Smooth muscle cell of the coronary artery (primary cell): ENCODE results near the gene NPIPA5. TPM values are rescaled to one million over a fixed set of nuclear protein-coding genes. Genes with fewer than 3 reads are reported as not detected.

Experiments
- total RNA-seq: library from RNA; depleted of rRNA; stranded (reverse); fragments of >200 nt; gene quantifications from 2 replicates; pipeline ENCODE4 v1.2.3, GENCODE V29; 2014; ENCODE audit warnings: low replicate concordance

NPIPA5 gene
- total RNA-seq, result 1.5 TPM in 1 of 2 replicates, not detected in the other

DNA sequence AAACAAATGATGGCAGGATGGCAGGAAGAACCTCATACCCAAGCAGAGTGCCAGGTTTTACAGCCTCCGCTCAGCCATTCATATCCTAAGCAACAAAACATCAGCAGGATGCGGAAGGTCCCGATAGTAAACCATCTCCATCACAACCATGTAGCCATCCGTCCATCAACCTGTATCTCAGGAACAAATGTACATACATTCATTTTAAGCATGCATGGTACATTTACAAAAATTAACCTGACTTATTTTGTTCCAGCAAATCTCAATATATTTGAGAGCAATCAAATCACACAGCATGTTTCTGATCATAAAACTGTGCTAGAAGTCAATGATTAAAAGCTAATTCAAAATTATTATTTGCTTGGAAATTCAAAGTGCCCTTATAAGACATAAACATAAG, at the start of gene NPIPA5:
TSS of gene NPIPA5 (minus strand) at position 101 of the 400 bp plus-strand sequence. CDS start at position 101, 0 bp downstream.

DNA sequence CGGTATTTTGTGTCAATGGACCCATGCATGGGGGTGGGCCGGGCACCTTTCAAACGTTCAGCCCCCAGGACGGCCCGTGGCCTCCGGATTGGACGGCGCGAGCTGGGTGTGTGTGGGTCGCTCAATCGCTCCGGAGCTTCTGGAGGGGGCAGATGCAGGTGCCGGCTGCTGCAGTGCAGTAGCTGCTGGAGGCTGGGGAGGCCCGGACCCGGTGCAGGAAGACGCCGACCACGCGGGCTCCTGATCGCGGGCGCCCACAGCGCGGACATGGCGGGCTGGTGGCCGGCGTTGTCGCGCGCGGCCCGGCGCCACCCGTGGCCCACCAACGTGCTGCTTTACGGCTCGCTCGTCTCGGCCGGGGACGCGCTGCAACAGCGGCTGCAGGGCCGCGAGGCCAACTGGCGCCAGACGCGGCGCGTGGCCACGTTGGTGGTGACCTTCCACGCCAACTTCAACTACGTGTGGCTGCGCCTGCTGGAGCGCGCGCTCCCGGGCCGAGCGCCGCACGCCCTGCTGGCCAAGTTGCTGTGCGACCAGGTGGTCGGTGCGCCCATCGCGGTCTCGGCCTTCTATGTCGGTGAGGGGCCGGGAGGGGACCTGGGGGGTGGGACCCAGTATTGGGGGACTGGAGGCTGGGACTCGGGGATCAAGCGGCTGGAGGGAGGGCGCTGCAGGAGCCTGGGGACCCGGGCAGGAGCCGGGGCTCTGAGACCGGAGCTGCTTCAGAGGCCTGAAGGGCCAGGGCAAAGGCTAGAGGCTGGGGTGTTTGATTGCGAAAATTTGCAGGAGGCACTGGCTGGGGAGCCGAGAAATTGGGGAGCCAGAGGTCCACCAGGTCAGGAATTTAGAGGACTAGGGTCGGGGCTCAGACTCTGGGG, 17.8 kb upstream of the NPIPA5 start, which contains the start of gene MPV17L:
TSS of gene MPV17L (plus strand) at position 124 of the 878 bp plus-strand sequence. CDS start at position 268, 144 bp downstream.

Other genes with a start within 250 kb of the NPIPA5 start
- gene MPV17L, start 17.5 kb upstream of the NPIPA5 start, total RNA-seq, result 0.15 and 0.35 TPM in 2 replicates
- 20.1 and 64.9 TPM in 2 replicates for gene BMERB1, start 56.3 kb upstream of the NPIPA5 start, total RNA-seq